HepG2 (cell line): Measurements from ENCODE around the gene SBSN. TPM values are rescaled to one million over a fixed set of nuclear protein-coding genes. Genes with fewer than 3 reads are reported as not detected.

Experiments used
- AGO2 ChIP-seq: fragments of 200-400 bp; formaldehyde crosslinking; optimal IDR thresholded peaks from 2 replicates; pipeline ENCODE3; 2017; ENCODE audit warnings: mild to moderate bottlenecking, low read depth, low read length, moderate library complexity
- CHD2 ChIP-seq: IDR thresholded peaks from 2 replicates; pipeline ENCODE4 v1.6.1; 2011; ENCODE audit warnings: low read depth, low read length, improper control_type of control experiment
- KDM1A ChIP-seq: IDR thresholded peaks from 2 replicates; pipeline ENCODE4 v1.6.1; 2016; ENCODE audit warnings: missing compliant biosample characterization
- KLF12 ChIP-seq: sonication (generic); formaldehyde crosslinking; IDR thresholded peaks from 2 replicates; pipeline ENCODE4 v1.4.0; 2020; ENCODE audit warnings: missing genetic modification reagents, borderline replicate concordance
- MBD4 ChIP-seq: IDR thresholded peaks from 2 replicates; pipeline ENCODE4 v1.6.1; 2012; ENCODE audit warnings: low read length, inconsistent platforms, borderline replicate concordance
- MBNL3 ChIP-seq: fragments of 250-450 bp; sonication (Bioruptor Pico); conservative IDR thresholded peaks from 2 replicates; pipeline ENCODE4 v1.8.0; 2022; ENCODE audit warnings: mild to moderate bottlenecking, inconsistent platforms
- MTERF4 ChIP-seq: sonication (generic); formaldehyde crosslinking; IDR thresholded peaks from 2 replicates; pipeline ENCODE4 v1.8.0; 2023; ENCODE audit warnings: mild to moderate bottlenecking, missing genetic modification reagents
- MXI1 ChIP-seq: IDR thresholded peaks from 3 replicates; pipeline ENCODE4 v1.6.1; 2012; ENCODE audit warnings: low read depth, low read length, inconsistent platforms, borderline replicate concordance
- NFE2L1 ChIP-seq: sonication (generic); formaldehyde crosslinking; IDR thresholded peaks from 2 replicates; pipeline ENCODE4 v1.4.0; 2020; ENCODE audit warnings: missing genetic modification reagents, mild to moderate bottlenecking, borderline replicate concordance
- NONO ChIP-seq, 2 experiments: fragments of 450-650 bp in 1 of 2; sonication (generic) in 1 of 2; formaldehyde crosslinking in 1 of 2; IDR thresholded peaks in 1 of 2; conservative IDR thresholded peaks in 1 of 2; 2 replicates each; pipeline versions ENCODE4 v1.6.1 to v1.8.0; 2017 to 2022; ENCODE audit warnings: mild to moderate bottlenecking in 1 of 2, missing genetic modification reagents in 1 of 2, moderate library complexity in 1 of 2
- NR2C2 ChIP-seq: sonication (generic); formaldehyde crosslinking; IDR thresholded peaks from 2 replicates; pipeline ENCODE4 v1.4.0; 2020; ENCODE audit warnings: missing genetic modification reagents, mild to moderate bottlenecking, moderate library complexity, borderline replicate concordance
- PHB2 ChIP-seq: fragments of 450-650 bp; IDR thresholded peaks from 2 replicates; pipeline ENCODE4 v1.6.1; 2018; ENCODE audit not compliant: partially characterized antibody
- RNF219 ChIP-seq: sonication (generic); formaldehyde crosslinking; IDR thresholded peaks from 2 replicates; pipeline ENCODE4 v1.5.0; 2020; ENCODE audit warnings: mild to moderate bottlenecking, missing genetic modification reagents
- SIN3A ChIP-seq: IDR thresholded peaks from 2 replicates; pipeline ENCODE4 v1.6.1; 2011; ENCODE audit warnings: low read depth, mild to moderate bottlenecking, control low read depth, low read length, borderline replicate concordance
- TSC22D2 ChIP-seq: sonication (generic); formaldehyde crosslinking; IDR thresholded peaks from 2 replicates; pipeline ENCODE4 v1.5.1; 2020; ENCODE audit warnings: missing genetic modification reagents, mild to moderate bottlenecking, borderline replicate concordance
- YY1 ChIP-seq: IDR thresholded peaks from 2 replicates; pipeline ENCODE4 v1.6.1; 2011; ENCODE audit warnings: low read length, low read depth, moderate library complexity, mild to moderate bottlenecking; ENCODE audit not compliant: insufficient read depth, insufficient replicate concordance
- ZBTB38 ChIP-seq: sonication (generic); formaldehyde crosslinking; IDR thresholded peaks from 2 replicates; pipeline ENCODE4 v1.5.1; 2020; ENCODE audit warnings: mild to moderate bottlenecking, missing genetic modification reagents
- ZBTB7A ChIP-seq: sonication (generic); formaldehyde crosslinking; IDR thresholded peaks from 2 replicates; pipeline ENCODE4 v1.8.0; 2022; ENCODE audit warnings: mild to moderate bottlenecking, missing genetic modification reagents
- ZNF235 ChIP-seq: sonication (generic); formaldehyde crosslinking; IDR thresholded peaks from 2 replicates; pipeline ENCODE4 v1.8.1; 2023; ENCODE audit warnings: mild to moderate bottlenecking, missing genetic modification reagents, borderline replicate concordance
- ZNF567 ChIP-seq: sonication (generic); formaldehyde crosslinking; IDR thresholded peaks from 2 replicates; pipeline ENCODE4 v1.8.1; 2023; ENCODE audit warnings: mild to moderate bottlenecking, missing genetic modification reagents, borderline replicate concordance
- ZNF577 ChIP-seq: sonication (generic); formaldehyde crosslinking; IDR thresholded peaks from 2 replicates; pipeline ENCODE4 v1.4.0; 2020; ENCODE audit warnings: mild to moderate bottlenecking, low read depth, missing genetic modification reagents, borderline replicate concordance
- ZNF616 ChIP-seq: sonication (generic); formaldehyde crosslinking; IDR thresholded peaks from 2 replicates; pipeline ENCODE4 v1.5.0; 2020; ENCODE audit warnings: low read depth, mild to moderate bottlenecking, missing genetic modification reagents
- ZNF776 ChIP-seq: sonication (generic); formaldehyde crosslinking; IDR thresholded peaks from 2 replicates; pipeline ENCODE4 v1.4.0; 2020; ENCODE audit warnings: mild to moderate bottlenecking, missing genetic modification reagents
- ZNF790 ChIP-seq: sonication (generic); formaldehyde crosslinking; IDR thresholded peaks from 2 replicates; pipeline ENCODE4 v1.8.0; 2022; ENCODE audit warnings: missing genetic modification reagents, mild to moderate bottlenecking, borderline replicate concordance
- polyA plus RNA-seq, 8 experiments: library from polyadenylated mRNA; depleted of rRNA in 3 of 8; stranded (reverse) in 7 of 8; unstranded in 1 of 8; fragments of >200 nt; fragmentation: Illumina TruSeq in 4 of 8; extraction: Trizol in 4 of 8; gene quantifications; 2 replicates each; pipeline versions ENCODE4 v1.2.1 to v1.2.3, GENCODE V29; 2011 to 2016; ENCODE audit warnings: low read depth in 4 of 8, missing spikeins in 1 of 8, mixed read lengths in 1 of 8; ENCODE audit not compliant: insufficient read depth in 1 of 8
- total RNA-seq, 5 experiments: library from RNA; depleted of rRNA; stranded (reverse); fragments of >200 nt; fragmentation: Illumina TruSeq; extraction: Trizol; gene quantifications; 2 replicates each; pipeline ENCODE4 v1.2.3, GENCODE V29; 2016; ENCODE audit warnings: low read depth in 1 of 5
- TF ChIP-seq, protein P1 (sequence below): sonication (generic); formaldehyde crosslinking; conservative IDR thresholded peaks from 2 replicates; pipeline ENCODE4 v1.8.0; 2022; ENCODE audit warnings: low read depth, missing genetic modification reagents

Gene SBSN
- total and polyA plus RNA-seq, 2 of the 13 experiments (the other 11 are each of a cell fraction or from before 2014, with no cell fraction given), result not detected

GRCh38 chr19:35557539-35558399, 29.7 kb upstream of the SBSN start (continued):
- TF ChIP-seq MTERF4 (no peak), CHD2 (no peak), ZNF616 (CRISPR knock-in tag) (no peak), RNF219 (CRISPR knock-in tag) (no peak), MBNL3 (CRISPR knock-in tag) (no peak), MXI1 (no peak), ZNF790 (CRISPR knock-in tag) (no peak), SIN3A (no peak), PHB2 (no peak), ZNF567 (no peak), KDM1A (CRISPR knock-in tag) (no peak), ZBTB38 (CRISPR knock-in tag) (peak; percentile 48; the same call in 1 of the 2 replicates), ZBTB7A (CRISPR knock-in tag) (0 out of 2 replicates have a peak, but pooled peaks have one; percentile 32), ZNF776 (CRISPR knock-in tag) (0 out of 2 replicates have a peak, but pooled peaks have one; percentile 49), MBD4 (no peak), NFE2L1 (CRISPR knock-in tag) (no peak), ZNF235 (no peak), NR2C2 (CRISPR knock-in tag) (peak; percentile 42; the same call in 1 of the 2 replicates), KLF12 (CRISPR knock-in tag) (peak; percentile 42; the same call in 1 of the 2 replicates), NONO (IDR thresholded peaks at IDR 0.05) (no peak), NONO (CRISPR knock-in tag; conservative IDR thresholded peaks at IDR 0.05) (0 out of 2 replicates have a peak, but pooled peaks have one; percentile 45), AGO2 (no peak), YY1 (no peak), TSC22D2 (CRISPR knock-in tag) (no peak), ZNF577 (CRISPR knock-in tag) (no peak)
- TF ChIP-seq, protein P1, sequence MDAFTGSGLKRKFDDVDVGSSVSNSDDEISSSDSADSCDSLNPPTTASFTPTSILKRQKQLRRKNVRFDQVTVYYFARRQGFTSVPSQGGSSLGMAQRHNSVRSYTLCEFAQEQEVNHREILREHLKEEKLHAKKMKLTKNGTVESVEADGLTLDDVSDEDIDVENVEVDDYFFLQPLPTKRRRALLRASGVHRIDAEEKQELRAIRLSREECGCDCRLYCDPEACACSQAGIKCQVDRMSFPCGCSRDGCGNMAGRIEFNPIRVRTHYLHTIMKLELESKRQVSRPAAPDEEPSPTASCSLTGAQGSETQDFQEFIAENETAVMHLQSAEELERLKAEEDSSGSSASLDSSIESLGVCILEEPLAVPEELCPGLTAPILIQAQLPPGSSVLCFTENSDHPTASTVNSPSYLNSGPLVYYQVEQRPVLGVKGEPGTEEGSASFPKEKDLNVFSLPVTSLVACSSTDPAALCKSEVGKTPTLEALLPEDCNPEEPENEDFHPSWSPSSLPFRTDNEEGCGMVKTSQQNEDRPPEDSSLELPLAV, result no peak
